HUES48 (cell line): ENCODE results near the gene BLMH.
A peak's percentile ranks its signal among the peaks of the same experiment; 100 is the strongest.

Experiments used
- H3K27ac ChIP-seq: one replicate; pipeline ENCODE4 v1.7.0; 2013; ENCODE audit warnings: low read depth, low read length, inconsistent platforms
- H3K27me3 ChIP-seq: 2 replicates; pipeline ENCODE4 v1.6.1; 2013; ENCODE audit warnings: mild to moderate bottlenecking, low read length; ENCODE audit not compliant: control insufficient read depth, insufficient read depth
- H3K36me3 ChIP-seq: 2 replicates; pipeline ENCODE4 v1.6.1; 2013; ENCODE audit warnings: low read length; ENCODE audit not compliant: control insufficient read depth, insufficient read depth
- H3K4me1 ChIP-seq: 2 replicates; pipeline ENCODE4 v1.6.1; 2013; ENCODE audit warnings: mild to moderate bottlenecking, low read length; ENCODE audit not compliant: control insufficient read depth, insufficient read depth
- H3K4me3 ChIP-seq: 2 replicates; pipeline ENCODE4 v1.5.1; 2013; ENCODE audit warnings: mild to moderate bottlenecking, low read depth, low read length
- H3K9ac ChIP-seq: 2 replicates; pipeline ENCODE4 v1.6.1; 2013; ENCODE audit warnings: mild to moderate bottlenecking, low read depth, low read length, moderate library complexity
- H3K9me3 ChIP-seq: 2 replicates; pipeline ENCODE4 v1.6.1; 2013; ENCODE audit warnings: low read length; ENCODE audit not compliant: control insufficient read depth, insufficient read depth

The BLMH gene

DNA sequence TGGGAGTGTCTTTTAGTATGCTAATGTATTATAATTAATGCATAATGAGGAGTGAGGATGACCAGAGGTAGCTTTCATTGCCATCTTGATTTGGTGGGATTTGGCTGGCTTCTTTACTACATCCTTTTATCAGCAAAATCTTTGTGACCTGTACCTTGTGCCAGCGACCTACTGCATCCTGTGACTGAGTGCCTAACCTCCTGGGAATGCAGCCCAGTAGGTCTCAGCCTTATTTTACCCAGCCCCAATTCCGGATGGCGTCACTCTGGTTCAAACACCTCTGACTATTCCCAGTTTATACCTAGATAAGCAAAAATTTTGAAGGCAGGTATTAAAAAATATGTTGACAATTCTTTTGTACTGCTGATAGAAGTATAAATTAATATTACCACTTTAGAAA, 10.5 kb upstream of the BLMH start:
- no peaks in the 10 kb centered on the region for H3K36me3 ChIP-seq
- no peak overlapping the region for H3K9ac ChIP-seq
- H3K4me3 ChIP-seq: no peak overlapping the region
- no peak overlapping the region for H3K27ac ChIP-seq
- H3K27me3 ChIP-seq: no peaks in the 10 kb centered on the region
- no peaks in the 10 kb centered on the region for H3K9me3 ChIP-seq
- H3K4me1 ChIP-seq: no peaks in the 10 kb centered on the region

DNA sequence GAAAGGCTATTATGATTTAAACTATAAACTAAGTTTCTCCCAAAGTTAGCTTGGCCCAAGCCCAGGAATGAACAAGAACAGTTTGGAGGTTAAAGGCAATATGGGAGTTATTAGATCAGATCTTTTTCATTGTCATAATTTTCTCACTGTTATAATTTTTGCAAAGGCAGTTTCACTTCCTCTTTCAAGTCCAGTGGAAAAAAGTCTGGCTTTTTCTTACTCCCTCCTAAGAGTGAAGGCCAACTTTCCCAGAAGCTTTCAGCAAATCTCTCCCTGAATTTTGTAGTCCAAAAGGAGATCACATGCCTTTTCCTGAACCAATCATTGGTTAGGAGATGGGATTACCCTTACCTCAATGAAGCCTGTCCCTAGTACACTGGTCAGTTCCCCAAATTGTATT, 9.1 kb upstream of the BLMH start:
- no peaks in the 10 kb centered on the region for H3K4me1 ChIP-seq
- no peaks in the 10 kb centered on the region for H3K36me3 ChIP-seq
- no peak overlapping the region for H3K4me3 ChIP-seq
- no peaks in the 10 kb centered on the region for H3K27me3 ChIP-seq
- H3K9me3 ChIP-seq: no peaks in the 10 kb centered on the region
- no peak overlapping the region for H3K27ac ChIP-seq
- H3K9ac ChIP-seq: no peak overlapping the region

DNA sequence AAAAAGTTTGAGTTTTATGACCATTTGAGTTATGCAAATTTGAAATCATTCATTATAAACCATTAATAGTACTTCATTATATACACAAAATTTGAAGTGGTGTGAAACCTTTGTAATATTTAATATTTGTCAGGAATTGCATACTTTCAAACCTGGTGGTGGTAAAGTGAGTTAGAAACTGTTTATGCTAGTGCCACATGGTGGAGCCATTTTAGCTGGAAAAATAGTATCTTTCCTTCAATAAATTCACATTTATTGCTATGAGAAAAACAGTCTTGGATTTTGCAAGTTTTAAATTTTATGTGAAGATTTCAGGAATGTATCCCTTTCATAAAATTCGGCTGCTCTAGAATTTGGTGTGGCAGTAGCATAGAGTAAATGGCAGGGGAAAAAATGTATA, 7.3 kb upstream of the BLMH start:
- Histone ChIP-seq H3K36me3 (no peaks in the 10 kb centered on the region), H3K27ac (no peak overlapping the region), H3K9ac (no peak overlapping the region), H3K9me3 (no peaks in the 10 kb centered on the region), H3K4me1 (no peaks in the 10 kb centered on the region), H3K27me3 (no peaks in the 10 kb centered on the region), H3K4me3 (no peak overlapping the region)

DNA sequence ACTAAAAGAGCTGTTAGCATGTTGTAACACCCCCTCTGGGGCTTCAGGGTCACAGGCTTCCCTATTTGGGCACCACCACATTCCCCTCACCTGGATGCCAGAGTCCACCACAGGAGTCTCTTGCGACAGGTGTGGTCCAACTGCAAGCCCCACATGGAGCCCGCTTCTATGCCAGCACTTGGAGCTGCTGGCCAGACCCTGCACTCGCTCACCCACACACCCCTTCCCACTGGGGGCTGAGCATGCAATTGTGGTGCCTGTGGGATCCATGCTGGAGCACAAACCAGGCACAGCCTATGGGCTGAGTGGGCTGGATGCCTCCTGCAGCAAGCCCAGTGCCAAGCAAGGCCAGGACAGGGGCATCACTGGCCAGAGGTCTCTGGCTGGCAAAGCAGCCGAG, 6.0 kb upstream of the BLMH start:
- Histone ChIP-seq H3K4me3 (no peak overlapping the region), H3K4me1 (no peaks in the 10 kb centered on the region), H3K9me3 (no peaks in the 10 kb centered on the region), H3K27me3 (peaks cover 8% of the 10 kb centered on the region; the same call in 1 of the 2 replicates), H3K9ac (no peak overlapping the region), H3K27ac (no peak overlapping the region), H3K36me3 (no peaks in the 10 kb centered on the region)

DNA sequence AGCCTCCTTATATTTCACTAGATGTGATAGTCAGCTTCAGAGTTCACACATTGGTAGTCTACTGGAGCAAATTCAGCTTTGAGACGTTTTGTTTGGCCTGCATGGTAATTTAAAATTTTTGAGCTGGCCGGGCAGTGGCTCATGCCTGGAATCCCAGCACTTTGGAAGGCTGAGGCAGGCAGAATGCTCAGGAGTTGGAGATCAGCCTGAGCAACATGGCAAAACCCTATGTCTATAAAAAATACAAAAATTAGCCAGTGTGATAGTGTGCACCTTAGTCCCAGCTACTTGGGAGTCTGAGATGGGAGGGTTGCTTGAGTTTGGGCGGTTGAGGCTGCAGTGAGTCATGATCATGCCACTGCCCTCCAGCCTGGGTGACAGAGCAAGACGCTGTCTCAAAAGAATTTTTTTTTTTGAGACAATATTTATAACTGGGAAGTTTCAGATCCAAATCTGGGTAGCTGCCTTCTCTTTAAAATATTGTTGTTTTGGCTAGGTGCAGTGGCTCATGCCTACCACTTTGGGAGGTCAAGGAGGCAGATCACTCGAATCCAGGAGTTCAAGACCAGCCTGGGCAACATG, 4.8 kb upstream of the BLMH start:
- Histone ChIP-seq H3K4me3 (no peak overlapping the region), H3K27ac (no peak overlapping the region), H3K36me3 (no peaks in the 10 kb centered on the region), H3K4me1 (no peaks in the 10 kb centered on the region), H3K27me3 (peaks cover 9% of the 10 kb centered on the region; the same call in 1 of the 2 replicates), H3K9ac (no peak overlapping the region), H3K9me3 (no peaks in the 10 kb centered on the region)

DNA sequence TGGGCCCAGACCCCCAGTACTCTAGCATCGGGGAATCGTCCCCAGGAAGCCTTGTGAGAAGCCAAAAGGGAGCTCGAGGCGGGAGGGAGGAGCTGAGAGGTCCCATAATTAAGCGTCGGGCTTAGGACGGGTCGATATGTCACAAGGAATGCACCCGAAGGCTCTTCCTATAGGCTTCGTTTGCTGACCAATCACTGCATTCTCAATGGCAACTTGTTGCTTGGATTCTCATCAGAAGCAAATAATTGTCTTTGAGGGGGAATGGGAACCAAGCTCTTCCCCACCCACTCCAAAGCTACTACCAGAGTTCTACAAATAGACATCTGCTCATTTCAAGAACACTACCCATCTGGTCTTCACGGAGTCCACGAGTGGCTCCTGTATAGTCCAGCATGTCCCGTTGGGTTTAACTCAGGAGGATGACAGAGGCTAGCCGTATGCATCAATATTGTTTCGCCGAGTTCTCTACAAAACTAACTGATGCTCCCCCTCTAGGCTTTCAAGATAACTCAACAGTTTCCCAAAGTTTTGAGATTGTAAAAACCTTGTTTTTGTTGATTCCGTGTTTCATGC, 628 bp upstream of the BLMH start:
- peak overlapping the region; percentile 96 for H3K4me3 ChIP-seq
- H3K27me3 ChIP-seq: peaks cover 9% of the 10 kb centered on the region; the same call in 1 of the 2 replicates
- H3K9ac ChIP-seq: peak overlapping the region; percentile 76
- peaks cover 29% of the 10 kb centered on the region for H3K36me3 ChIP-seq
- peaks cover 7% of the 10 kb centered on the region for H3K4me1 ChIP-seq
- H3K9me3 ChIP-seq: no peaks in the 10 kb centered on the region
- peak overlapping the region; percentile 87 for H3K27ac ChIP-seq

DNA sequence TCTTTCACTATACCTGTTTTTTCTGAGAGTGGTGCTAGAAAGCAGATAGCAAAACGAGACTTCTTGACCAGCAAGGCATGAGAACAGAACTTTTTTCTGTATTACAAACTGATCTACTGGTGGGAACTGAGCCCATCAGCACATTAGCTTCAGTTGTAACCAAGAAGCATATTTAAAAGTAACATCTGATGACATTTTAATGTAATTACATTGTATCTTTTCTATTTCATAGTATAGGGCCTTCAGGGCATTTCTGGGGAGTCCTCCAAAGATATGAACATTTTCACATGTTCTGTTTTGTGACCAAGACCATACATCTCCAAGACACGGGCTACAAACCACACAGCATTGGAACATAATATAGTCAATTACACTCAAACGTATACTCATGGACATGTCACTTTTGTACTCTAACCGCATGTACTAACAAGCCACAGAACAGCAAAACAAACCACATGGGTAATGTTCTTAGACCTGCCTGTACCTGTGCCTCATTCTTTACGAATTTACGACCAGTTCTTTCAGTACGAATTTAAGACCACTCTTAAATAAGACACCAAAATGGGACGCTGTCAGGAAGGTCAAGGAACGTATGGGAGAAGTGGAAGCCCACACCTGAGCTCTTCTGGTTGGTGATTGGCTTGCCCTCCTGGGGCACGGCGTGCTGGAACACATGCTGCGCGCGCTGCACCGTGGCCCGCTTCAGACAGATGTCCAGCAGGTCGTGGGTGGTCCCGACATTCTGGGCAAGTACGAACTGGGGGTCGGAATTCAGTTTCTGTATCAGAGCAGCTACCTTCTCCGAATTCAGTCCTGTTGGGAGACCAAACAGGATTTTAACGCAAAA, 825 bp downstream of the BLMH start:
- Histone ChIP-seq H3K27me3 (peaks cover 9% of the 10 kb centered on the region; the same call in 1 of the 2 replicates), H3K9ac (peak overlapping the region; percentile 78), H3K36me3 (peaks cover 43% of the 10 kb centered on the region), H3K4me3 (peak overlapping the region; percentile 96), H3K9me3 (no peaks in the 10 kb centered on the region), H3K27ac (peak overlapping the region; percentile 87), H3K4me1 (peaks cover 7% of the 10 kb centered on the region)

DNA sequence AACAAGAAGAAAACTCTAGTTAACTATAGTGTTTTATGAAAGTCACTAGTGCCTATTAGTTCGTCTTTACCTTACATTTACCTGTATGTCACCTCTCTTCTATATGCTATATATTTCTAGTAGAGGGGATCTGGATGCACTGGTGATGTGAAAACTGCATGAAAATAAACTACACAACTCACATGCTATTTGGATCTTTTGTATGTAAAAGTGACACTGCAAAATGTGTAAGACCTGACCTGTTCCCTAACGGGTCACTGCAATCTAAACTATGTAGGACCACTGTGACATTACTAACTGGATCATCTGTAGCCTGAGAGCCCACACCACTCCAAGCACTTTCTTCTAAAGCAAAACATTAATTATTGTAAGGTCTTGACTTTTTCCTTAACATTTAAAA, 1.7 kb downstream of the BLMH start:
- H3K27ac ChIP-seq: no peak overlapping the region
- no peak overlapping the region for H3K4me3 ChIP-seq
- H3K4me1 ChIP-seq: peaks cover 7% of the 10 kb centered on the region
- no peak overlapping the region for H3K9ac ChIP-seq
- H3K36me3 ChIP-seq: peaks cover 52% of the 10 kb centered on the region
- H3K27me3 ChIP-seq: peaks cover 9% of the 10 kb centered on the region; the same call in 1 of the 2 replicates
- no peaks in the 10 kb centered on the region for H3K9me3 ChIP-seq

DNA sequence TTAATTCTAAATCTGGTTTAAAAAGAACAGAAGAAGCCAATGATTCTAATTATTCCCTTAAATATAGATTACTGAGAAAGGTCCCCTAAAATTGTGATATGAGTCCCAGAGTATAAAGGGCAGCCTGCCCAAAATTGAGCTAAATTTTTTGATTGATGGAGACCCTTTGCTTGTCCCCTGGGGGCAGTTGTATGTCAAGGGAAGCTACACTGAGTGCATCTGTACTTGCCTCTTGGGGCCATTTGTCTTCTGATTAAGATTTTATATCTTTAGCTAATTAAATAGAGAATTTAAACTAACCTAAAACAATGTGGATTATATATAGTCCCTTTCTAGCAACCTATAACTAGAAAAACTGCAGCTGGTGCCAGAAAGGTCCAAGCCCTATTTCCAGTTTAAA, 12.6 kb downstream of the BLMH start:
- H3K27me3 ChIP-seq: no peaks in the 10 kb centered on the region
- H3K4me1 ChIP-seq: no peaks in the 10 kb centered on the region
- H3K9ac ChIP-seq: no peak overlapping the region
- H3K36me3 ChIP-seq: peaks cover 88% of the 10 kb centered on the region
- H3K9me3 ChIP-seq: no peaks in the 10 kb centered on the region
- H3K4me3 ChIP-seq: no peak overlapping the region
- H3K27ac ChIP-seq: no peak overlapping the region

DNA sequence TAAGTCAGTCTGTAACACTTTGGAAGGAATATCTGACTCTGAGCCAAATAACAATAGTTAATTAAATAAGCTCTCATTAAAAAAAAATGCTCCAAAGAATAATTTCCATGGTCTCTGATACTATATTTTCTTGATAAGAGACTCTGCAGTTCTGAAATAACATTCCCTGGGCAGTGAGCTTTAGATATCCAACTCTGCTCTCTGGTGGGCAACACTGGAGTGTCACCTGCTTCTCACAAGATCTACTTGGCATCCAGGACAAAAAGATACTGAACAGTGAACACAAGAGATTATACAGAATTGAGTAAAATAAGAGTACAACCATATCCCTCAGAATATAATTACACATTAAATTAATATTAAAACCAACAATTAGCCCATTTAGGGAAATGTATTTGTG, 13.7 kb downstream of the BLMH start:
- H3K27me3 ChIP-seq: no peaks in the 10 kb centered on the region
- peaks cover 90% of the 10 kb centered on the region for H3K36me3 ChIP-seq
- no peak overlapping the region for H3K4me3 ChIP-seq
- H3K9me3 ChIP-seq: no peaks in the 10 kb centered on the region
- no peak overlapping the region for H3K27ac ChIP-seq
- H3K9ac ChIP-seq: no peak overlapping the region
- no peaks in the 10 kb centered on the region for H3K4me1 ChIP-seq

DNA sequence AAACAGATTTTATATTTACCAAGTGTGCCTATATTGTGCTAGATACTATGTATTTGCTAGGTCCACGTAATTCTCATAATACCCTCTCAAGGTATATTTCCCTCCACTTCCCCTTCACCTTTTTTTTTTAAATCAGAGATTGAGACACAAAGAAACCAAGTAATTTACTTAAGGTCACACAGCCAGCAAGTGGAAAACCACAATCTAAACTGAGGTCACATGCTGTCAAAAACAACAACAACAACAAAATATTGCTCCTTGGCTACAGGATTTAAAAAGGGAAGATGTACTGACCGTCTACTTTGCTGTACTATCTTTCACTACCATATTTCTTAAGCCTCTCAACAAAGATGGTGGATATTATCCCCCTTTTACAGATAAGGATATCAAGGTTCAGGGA, 15.8 kb downstream of the BLMH start:
- H3K4me3 ChIP-seq: no peak overlapping the region
- peaks cover 89% of the 10 kb centered on the region for H3K36me3 ChIP-seq
- no peaks in the 10 kb centered on the region for H3K9me3 ChIP-seq
- H3K27me3 ChIP-seq: no peaks in the 10 kb centered on the region
- H3K9ac ChIP-seq: no peak overlapping the region
- peaks cover 8% of the 10 kb centered on the region; the same call in 1 of the 2 replicates for H3K4me1 ChIP-seq
- no peak overlapping the region for H3K27ac ChIP-seq
